ENCODE measurements around the gene AMT. TPM values are rescaled to one million over a fixed set of nuclear protein-coding genes. Genes with fewer than 3 reads are reported as not detected.

Gene AMT
- total and polyA plus RNA-seq, 2 of the 13 experiments (the other 11 are each of a cell fraction or from before 2014, with no cell fraction given) = 35.3 to 59.0 TPM

DNA sequence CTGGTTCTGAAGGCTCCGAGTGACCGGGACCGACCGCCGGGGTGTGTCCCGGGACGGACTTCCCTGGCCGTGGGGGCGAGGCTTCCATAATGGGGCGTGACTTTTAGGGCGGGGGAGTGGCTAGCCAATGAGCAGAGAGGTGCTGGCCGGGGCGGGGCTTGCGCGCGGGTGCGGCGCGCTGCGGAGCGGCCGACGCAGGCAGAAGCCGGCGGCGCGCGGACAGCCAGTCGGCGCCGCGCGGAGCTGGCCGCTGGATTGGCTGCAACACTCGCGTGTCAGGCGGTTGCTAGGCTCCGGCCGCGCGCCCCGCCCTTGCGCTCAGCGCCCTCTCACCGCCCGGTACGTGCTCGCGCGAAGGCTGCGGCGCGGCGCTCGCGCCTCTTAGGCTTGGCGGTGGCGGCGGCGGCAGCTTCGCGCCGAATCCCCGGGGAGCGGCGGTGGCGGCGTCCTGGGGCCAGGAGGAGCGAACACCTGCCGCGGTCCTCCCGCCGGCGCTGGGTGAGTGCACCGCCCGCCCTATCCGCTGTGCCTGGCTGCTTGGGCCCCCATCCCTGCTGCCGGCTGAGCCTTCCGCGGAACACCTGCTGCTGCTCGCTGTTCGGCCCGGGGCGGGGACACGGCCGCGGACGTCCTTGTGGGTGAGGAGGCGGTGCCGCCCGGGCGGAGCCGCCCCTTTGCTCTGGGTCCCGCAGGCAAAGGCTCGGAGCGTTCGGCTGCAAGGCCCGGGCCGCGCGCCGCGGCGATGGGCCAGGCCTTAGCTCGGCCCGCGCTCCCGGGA is 47.9 kb upstream of the AMT start, which contains the start of gene DAG1 (continued):
- TF ChIP-seq, protein P1, sequence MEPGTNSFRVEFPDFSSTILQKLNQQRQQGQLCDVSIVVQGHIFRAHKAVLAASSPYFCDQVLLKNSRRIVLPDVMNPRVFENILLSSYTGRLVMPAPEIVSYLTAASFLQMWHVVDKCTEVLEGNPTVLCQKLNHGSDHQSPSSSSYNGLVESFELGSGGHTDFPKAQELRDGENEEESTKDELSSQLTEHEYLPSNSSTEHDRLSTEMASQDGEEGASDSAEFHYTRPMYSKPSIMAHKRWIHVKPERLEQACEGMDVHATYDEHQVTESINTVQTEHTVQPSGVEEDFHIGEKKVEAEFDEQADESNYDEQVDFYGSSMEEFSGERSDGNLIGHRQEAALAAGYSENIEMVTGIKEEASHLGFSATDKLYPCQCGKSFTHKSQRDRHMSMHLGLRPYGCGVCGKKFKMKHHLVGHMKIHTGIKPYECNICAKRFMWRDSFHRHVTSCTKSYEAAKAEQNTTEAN (CRISPR knock-in tag; conservative IDR thresholded peaks at IDR 0.05) = peak; percentile 44; the same call in 1 of the 2 replicates
- TF ChIP-seq, protein P2, sequence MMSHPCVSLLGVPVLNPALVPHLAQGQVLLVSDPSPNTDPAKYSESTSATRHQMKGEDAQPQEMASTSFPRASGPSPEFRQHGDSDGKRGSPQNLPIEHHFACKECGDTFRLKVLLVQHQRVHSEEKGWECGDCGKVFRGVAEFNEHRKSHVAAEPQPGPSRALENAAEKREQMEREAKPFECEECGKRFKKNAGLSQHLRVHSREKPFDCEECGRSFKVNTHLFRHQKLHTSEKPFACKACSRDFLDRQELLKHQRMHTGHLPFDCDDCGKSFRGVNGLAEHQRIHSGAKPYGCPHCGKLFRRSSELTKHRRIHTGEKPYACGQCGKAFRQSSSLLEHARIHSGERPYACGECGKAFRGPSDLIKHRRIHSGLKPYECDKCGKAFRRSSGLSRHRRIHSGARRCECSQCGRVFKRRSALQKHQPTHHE (CRISPR knock-in tag; IDR thresholded peaks at IDR 0.05; ENCODE audit: borderline replicate concordance) = peak; percentile 79; the same call in 1 of the 2 replicates
- TF ChIP-seq SAP130 (CRISPR knock-in tag; IDR thresholded peaks at IDR 0.05; ENCODE audit: low read depth) (peak; percentile 88), SP2 (CRISPR knock-in tag; IDR thresholded peaks at IDR 0.05) (peak; percentile 60; the same call in 1 of the 2 replicates), XBP1 (CRISPR knock-in tag; IDR thresholded peaks at IDR 0.05) (no peak), ZNF232 (CRISPR knock-in tag; IDR thresholded peaks at IDR 0.05; ENCODE audit: borderline replicate concordance) (0 out of 2 replicates have a peak, but pooled peaks have one; percentile 37), ZSCAN31 (CRISPR knock-in tag; IDR thresholded peaks at IDR 0.05; ENCODE audit: low read depth) (0 out of 2 replicates have a peak, but pooled peaks have one; percentile 63), NFKB2 (CRISPR knock-in tag; IDR thresholded peaks at IDR 0.05; ENCODE audit: borderline replicate concordance) (peak; percentile 25; the same call in 1 of the 2 replicates), NFYB (CRISPR knock-in tag; IDR thresholded peaks at IDR 0.05) (peak; percentile 63; the same call in 1 of the 2 replicates), KAT7 (CRISPR knock-in tag; IDR thresholded peaks at IDR 0.05; ENCODE audit: borderline replicate concordance) (peak; percentile 89), TMF1 (CRISPR knock-in tag; IDR thresholded peaks at IDR 0.05; ENCODE audit: low read depth) (peak; percentile 61), SPEN (CRISPR knock-in tag; IDR thresholded peaks at IDR 0.05; ENCODE audit: low read depth) (peak; percentile 65; the same call in 1 of the 2 replicates), ZNF75D (CRISPR knock-in tag; IDR thresholded peaks at IDR 0.05; ENCODE audit: borderline replicate concordance) (no peak), SNAPC2 (CRISPR knock-in tag; IDR thresholded peaks at IDR 0.05) (peak; percentile 84; the same call in 1 of the 2 replicates)
- TF ChIP-seq, protein P3, sequence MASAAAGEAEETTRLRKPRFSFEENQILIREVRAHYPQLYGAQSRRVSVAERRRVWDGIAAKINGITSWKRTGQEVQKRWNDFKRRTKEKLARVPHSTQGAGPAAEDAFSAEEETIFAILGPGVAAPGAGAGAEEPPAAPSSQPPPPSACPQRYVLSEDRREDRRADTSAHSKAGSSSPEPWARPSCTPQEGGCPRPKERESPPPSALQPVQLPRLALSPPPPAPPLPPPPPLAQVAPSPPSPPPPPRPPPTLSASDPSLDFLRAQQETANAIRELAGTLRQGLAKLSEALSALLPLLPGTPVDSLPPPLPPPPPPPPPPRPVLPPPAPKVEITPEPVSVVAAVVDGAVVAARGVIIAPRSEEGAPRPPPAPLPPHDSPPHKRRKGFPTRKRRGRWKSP (CRISPR knock-in tag; IDR thresholded peaks at IDR 0.05) = peak; percentile 90
- TF ChIP-seq, protein P4, sequence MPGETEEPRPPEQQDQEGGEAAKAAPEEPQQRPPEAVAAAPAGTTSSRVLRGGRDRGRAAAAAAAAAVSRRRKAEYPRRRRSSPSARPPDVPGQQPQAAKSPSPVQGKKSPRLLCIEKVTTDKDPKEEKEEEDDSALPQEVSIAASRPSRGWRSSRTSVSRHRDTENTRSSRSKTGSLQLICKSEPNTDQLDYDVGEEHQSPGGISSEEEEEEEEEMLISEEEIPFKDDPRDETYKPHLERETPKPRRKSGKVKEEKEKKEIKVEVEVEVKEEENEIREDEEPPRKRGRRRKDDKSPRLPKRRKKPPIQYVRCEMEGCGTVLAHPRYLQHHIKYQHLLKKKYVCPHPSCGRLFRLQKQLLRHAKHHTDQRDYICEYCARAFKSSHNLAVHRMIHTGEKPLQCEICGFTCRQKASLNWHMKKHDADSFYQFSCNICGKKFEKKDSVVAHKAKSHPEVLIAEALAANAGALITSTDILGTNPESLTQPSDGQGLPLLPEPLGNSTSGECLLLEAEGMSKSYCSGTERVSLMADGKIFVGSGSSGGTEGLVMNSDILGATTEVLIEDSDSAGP (CRISPR knock-in tag; IDR thresholded peaks at IDR 0.05; ENCODE audit: borderline replicate concordance) = peak; percentile 72; the same call in 1 of the 2 replicates
- TF ChIP-seq, protein P5, sequence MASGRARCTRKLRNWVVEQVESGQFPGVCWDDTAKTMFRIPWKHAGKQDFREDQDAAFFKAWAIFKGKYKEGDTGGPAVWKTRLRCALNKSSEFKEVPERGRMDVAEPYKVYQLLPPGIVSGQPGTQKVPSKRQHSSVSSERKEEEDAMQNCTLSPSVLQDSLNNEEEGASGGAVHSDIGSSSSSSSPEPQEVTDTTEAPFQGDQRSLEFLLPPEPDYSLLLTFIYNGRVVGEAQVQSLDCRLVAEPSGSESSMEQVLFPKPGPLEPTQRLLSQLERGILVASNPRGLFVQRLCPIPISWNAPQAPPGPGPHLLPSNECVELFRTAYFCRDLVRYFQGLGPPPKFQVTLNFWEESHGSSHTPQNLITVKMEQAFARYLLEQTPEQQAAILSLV (CRISPR knock-in tag; IDR thresholded peaks at IDR 0.05; ENCODE audit: borderline replicate concordance) = peak; percentile 1; the same call in 1 of the 2 replicates
- TF ChIP-seq, protein P6, sequence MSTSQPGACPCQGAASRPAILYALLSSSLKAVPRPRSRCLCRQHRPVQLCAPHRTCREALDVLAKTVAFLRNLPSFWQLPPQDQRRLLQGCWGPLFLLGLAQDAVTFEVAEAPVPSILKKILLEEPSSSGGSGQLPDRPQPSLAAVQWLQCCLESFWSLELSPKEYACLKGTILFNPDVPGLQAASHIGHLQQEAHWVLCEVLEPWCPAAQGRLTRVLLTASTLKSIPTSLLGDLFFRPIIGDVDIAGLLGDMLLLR (CRISPR knock-in tag; IDR thresholded peaks at IDR 0.05) = peak; percentile 68
- TF ChIP-seq, protein P7, sequence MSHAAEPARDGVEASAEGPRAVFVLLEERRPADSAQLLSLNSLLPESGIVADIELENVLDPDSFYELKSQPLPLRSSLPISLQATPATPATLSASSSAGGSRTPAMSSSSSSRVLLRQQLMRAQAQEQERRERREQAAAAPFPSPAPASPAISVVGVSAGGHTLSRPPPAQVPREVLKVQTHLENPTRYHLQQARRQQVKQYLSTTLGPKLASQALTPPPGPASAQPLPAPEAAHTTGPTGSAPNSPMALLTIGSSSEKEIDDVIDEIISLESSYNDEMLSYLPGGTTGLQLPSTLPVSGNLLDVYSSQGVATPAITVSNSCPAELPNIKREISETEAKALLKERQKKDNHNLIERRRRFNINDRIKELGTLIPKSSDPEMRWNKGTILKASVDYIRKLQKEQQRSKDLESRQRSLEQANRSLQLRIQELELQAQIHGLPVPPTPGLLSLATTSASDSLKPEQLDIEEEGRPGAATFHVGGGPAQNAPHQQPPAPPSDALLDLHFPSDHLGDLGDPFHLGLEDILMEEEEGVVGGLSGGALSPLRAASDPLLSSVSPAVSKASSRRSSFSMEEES (CRISPR knock-in tag; IDR thresholded peaks at IDR 0.05) = peak; percentile 12; the same call in 1 of the 2 replicates

Measured in HepG2 (cell line).